Loucy (cell line): ENCODE results near the gene GDF7.

ENCODE experiments used
- H2AFZ ChIP-seq: fragments of 200-600 bp; sonication (generic); 2 replicates; pipeline ENCODE4 v1.6.0; 2016; ENCODE audit warnings: antibody characterized with exemption, mild to moderate bottlenecking, low read length, moderate library complexity
- H3F3A ChIP-seq: fragments of 200-600 bp; 2 replicates; pipeline ENCODE4 v1.6.0; 2016; ENCODE audit warnings: antibody characterized with exemption, low read depth, mild to moderate bottlenecking
- H3K27me3 ChIP-seq: fragments of 200-600 bp; sonication (generic); 2 replicates; pipeline ENCODE4 v1.6.1; 2014; ENCODE audit warnings: low read length, mild to moderate bottlenecking; ENCODE audit not compliant: insufficient read depth, poor library complexity, severe bottlenecking
- H3K36me3 ChIP-seq: fragments of 200-600 bp; sonication (generic); 2 replicates; pipeline ENCODE4 v1.6.1; 2016; ENCODE audit warnings: low read length; ENCODE audit not compliant: insufficient read depth
- H3K4me1 ChIP-seq: fragments of 200-600 bp; sonication (generic); 2 replicates; pipeline ENCODE4 v1.5.1; 2014; ENCODE audit warnings: low read length, mild to moderate bottlenecking; ENCODE audit not compliant: insufficient read depth, poor library complexity, severe bottlenecking
- H3K4me2 ChIP-seq: fragments of 200-600 bp; sonication (generic); 2 replicates; pipeline ENCODE4 v1.6.0; 2014; ENCODE audit warnings: antibody characterized with exemption, low read length, low read depth, mild to moderate bottlenecking; ENCODE audit not compliant: poor library complexity, severe bottlenecking
- H3K4me3 ChIP-seq: fragments of 200-600 bp; sonication (generic); 2 replicates; pipeline ENCODE4 v1.5.1; 2014; ENCODE audit warnings: low read length, mild to moderate bottlenecking, mixed read lengths; ENCODE audit not compliant: poor library complexity, severe bottlenecking
- H3K79me2 ChIP-seq: fragments of 200-600 bp; sonication (generic); 2 replicates; pipeline ENCODE4 v1.6.1; 2014; ENCODE audit warnings: low read length; ENCODE audit not compliant: insufficient read depth
- H3K9ac ChIP-seq: fragments of 200-600 bp; sonication (generic); 2 replicates; pipeline ENCODE4 v1.6.0; 2014; ENCODE audit warnings: mild to moderate bottlenecking, low read depth, low read length, moderate library complexity; ENCODE audit not compliant: poor library complexity, severe bottlenecking
- H3K9me2 ChIP-seq: fragments of 200-600 bp; sonication (generic); replicated peaks from 2 replicates; pipeline ENCODE4 v1.6.1; 2016; ENCODE audit warnings: low read depth, low read length, mixed read lengths
- H3K9me3 ChIP-seq: fragments of 200-600 bp; sonication (generic); 2 replicates; pipeline ENCODE4 v1.6.1; 2014; ENCODE audit warnings: mild to moderate bottlenecking, antibody characterized with exemption, low read length, low read depth; ENCODE audit not compliant: insufficient read depth
- H4K20me1 ChIP-seq: fragments of 200-600 bp; sonication (generic); 2 replicates; pipeline ENCODE4 v1.6.0; 2014; ENCODE audit warnings: antibody characterized with exemption, low read length, mild to moderate bottlenecking; ENCODE audit not compliant: insufficient read depth, poor library complexity, severe bottlenecking
- EZH2phosphoT487 ChIP-seq: fragments of 200-600 bp; IDR thresholded peaks from 2 replicates; pipeline ENCODE4 v1.6.1; 2018; ENCODE audit warnings: antibody characterized with exemption, mild to moderate bottlenecking, moderate library complexity, borderline replicate concordance
- TF ChIP-seq, protein P1 (sequence below): fragments of 200-600 bp; sonication (generic); conservative IDR thresholded peaks from 2 replicates; pipeline ENCODE4 v1.5.1; 2014; ENCODE audit warnings: mild to moderate bottlenecking, antibody characterized with exemption, low read length

The GDF7 gene

DNA sequence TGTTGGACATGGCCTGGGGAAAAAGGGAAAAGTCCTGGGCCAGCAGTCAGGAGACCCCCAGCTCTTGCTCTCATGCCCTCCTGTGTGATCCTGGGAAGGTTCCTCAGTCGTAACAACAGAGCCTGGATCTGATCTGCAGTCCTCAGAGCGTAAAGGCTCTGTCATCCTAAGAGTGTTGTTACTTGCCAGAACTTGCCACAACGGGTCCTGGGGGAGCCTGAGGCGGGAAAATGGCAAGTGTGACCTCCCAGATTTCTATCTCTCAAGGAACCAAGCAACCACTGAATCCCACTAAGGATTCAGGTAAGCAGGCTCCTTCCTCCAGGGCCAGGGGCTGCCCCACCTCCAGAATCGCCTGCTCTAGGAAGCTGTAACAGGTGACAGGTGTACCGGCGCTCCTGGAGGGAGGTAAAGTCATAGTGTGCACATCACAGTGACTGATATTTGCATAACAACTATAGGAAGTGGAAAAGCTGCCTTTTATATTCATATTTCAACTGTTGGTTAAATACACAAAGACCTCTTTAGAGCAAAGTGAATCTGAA is 34.4 kb upstream of the GDF7 start:
- no peak overlapping the region for H2AFZ ChIP-seq
- no peaks in the 10 kb centered on the region for H3K36me3 ChIP-seq
- no peaks in the 10 kb centered on the region for H3K9me3 ChIP-seq
- H4K20me1 ChIP-seq: no peaks in the 10 kb centered on the region
- H3K9me2 ChIP-seq: no peaks in the 10 kb centered on the region
- H3F3A ChIP-seq: no peaks in the 10 kb centered on the region
- no peaks in the 10 kb centered on the region for H3K79me2 ChIP-seq
- H3K4me2 ChIP-seq: no peak overlapping the region
- no peak overlapping the region for H3K9ac ChIP-seq
- TF ChIP-seq, protein P1, sequence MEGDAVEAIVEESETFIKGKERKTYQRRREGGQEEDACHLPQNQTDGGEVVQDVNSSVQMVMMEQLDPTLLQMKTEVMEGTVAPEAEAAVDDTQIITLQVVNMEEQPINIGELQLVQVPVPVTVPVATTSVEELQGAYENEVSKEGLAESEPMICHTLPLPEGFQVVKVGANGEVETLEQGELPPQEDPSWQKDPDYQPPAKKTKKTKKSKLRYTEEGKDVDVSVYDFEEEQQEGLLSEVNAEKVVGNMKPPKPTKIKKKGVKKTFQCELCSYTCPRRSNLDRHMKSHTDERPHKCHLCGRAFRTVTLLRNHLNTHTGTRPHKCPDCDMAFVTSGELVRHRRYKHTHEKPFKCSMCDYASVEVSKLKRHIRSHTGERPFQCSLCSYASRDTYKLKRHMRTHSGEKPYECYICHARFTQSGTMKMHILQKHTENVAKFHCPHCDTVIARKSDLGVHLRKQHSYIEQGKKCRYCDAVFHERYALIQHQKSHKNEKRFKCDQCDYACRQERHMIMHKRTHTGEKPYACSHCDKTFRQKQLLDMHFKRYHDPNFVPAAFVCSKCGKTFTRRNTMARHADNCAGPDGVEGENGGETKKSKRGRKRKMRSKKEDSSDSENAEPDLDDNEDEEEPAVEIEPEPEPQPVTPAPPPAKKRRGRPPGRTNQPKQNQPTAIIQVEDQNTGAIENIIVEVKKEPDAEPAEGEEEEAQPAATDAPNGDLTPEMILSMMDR: no peak
- no peak for TF ChIP-seq EZH2phosphoT487
- H3K4me3 ChIP-seq: no peak overlapping the region
- no peaks in the 10 kb centered on the region for H3K27me3 ChIP-seq
- peaks cover 4% of the 10 kb centered on the region for H3K4me1 ChIP-seq

DNA sequence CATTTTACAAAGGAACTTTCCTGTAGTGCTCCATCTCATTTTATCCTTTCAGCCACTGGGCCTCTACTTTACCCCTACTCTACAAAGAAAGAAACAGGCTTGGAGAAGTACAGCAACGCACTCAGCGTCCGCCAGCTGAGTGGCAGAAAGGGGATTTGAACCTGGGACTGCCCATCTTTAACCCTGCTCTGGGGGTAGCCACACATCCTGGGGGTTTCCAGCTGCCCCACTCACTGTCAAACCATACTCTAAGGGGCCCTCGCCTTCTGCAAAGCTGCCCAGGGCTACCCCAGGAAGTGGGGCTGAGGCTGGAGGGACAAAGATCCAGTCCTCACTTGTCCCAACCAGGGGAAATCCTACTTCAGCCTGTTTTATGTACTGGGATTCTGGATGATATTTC is 33.9 kb upstream of the GDF7 start:
- Histone ChIP-seq H3K4me2 (no peak overlapping the region), H3K9me2 (no peaks in the 10 kb centered on the region), H3K9me3 (no peaks in the 10 kb centered on the region), H3K36me3 (no peaks in the 10 kb centered on the region), H2AFZ (no peak overlapping the region), H3K9ac (no peak overlapping the region), H4K20me1 (no peaks in the 10 kb centered on the region), H3K4me1 (peaks cover 4% of the 10 kb centered on the region), H3K27me3 (no peaks in the 10 kb centered on the region), H3K79me2 (no peaks in the 10 kb centered on the region), H3K4me3 (no peak overlapping the region), H3F3A (no peaks in the 10 kb centered on the region)
- TF ChIP-seq, protein P1: no peak
- TF ChIP-seq EZH2phosphoT487: no peak

DNA sequence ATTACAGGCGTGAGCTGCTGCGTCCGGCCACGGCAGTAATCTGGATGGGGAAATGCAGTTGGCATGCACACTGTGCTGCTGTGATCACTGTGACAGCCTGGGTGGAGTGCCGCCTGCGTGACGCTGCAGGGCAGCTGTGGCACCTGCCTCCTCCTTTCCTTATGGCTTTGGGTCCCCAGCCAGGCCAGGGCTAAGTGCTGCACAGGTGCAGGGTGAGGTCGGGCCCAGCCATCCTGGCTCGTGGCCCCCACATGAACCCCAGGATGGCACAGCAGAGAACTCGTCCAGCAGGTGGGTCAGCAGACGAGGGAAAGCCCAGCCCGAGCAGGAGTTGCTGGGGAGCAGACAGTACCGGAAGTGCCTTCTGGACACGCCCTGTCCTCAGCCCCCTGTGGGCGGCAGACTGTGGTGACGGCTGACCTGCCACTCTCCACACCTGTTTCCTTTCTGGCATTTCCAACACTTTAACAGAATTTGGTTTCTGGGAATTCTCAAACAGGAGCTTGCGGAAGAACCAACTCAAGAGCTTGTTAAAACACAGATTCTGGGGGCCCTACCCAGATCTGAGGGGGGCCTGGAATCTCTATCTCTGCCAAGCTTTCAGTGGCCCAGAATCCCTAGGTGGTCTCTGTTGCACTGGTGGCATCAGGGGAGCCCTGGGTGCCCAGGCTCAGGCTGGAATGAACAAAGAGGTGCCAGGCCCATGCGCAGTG is 33.0 kb upstream of the GDF7 start:
- no peak for TF ChIP-seq EZH2phosphoT487
- TF ChIP-seq, protein P1: no peak
- Histone ChIP-seq H3K36me3 (no peaks in the 10 kb centered on the region), H3K79me2 (no peaks in the 10 kb centered on the region), H3K4me2 (no peak overlapping the region), H3K27me3 (no peaks in the 10 kb centered on the region), H4K20me1 (no peaks in the 10 kb centered on the region), H3K9me2 (no peaks in the 10 kb centered on the region), H2AFZ (no peak overlapping the region), H3K4me3 (no peak overlapping the region), H3F3A (no peaks in the 10 kb centered on the region), H3K9ac (no peak overlapping the region), H3K4me1 (peaks cover 4% of the 10 kb centered on the region), H3K9me3 (no peaks in the 10 kb centered on the region)
